ENCODE data around the gene ANKRD27.

- no peak for TF ChIP-seq CTCF (IDR thresholded peaks at IDR 0.05; ENCODE audit: poor library complexity)
- TF ChIP-seq EZH2 (IDR thresholded peaks at IDR 0.05; ENCODE audit: borderline replicate concordance): no peak
Observed at GRCh38 chr19:32708457-32708856, 33.5 kb upstream of the ANKRD27 start.

All from hepatocyte (in vitro differentiated cells).